GM12878 (cell line): ENCODE results near the gene DDHD1. TPM values are rescaled to one million over a fixed set of nuclear protein-coding genes. Genes with fewer than 3 reads are reported as not detected.

Experiments
- ATAC-seq: fragments of 200-7000 bp; cut with Tn5 transposase; 3 replicates; pipeline ENCODE4 v1.9.1; 2020; ENCODE audit warnings: mild to moderate bottlenecking, moderate library complexity
- BruUV-seq: library from RNA; stranded (reverse); fragments of 400-500 nt; replicated peaks from 2 replicates; lab custom pipeline; 2021; lab: Mats Ljungman, UMichigan
- CTCF ChIA-PET: fragments of 300-600 bp; sonication (Branson Sonifier 250); formaldehyde crosslinking; extraction: SDS; loops from one replicate; lab custom pipeline; 2021; ENCODE audit warnings: inconsistent platforms; lab: Yijun Ruan, JAX
- POLR2A ChIA-PET: fragments of 350-600 bp; formaldehyde crosslinking; extraction: SDS; loops from one replicate; lab custom pipeline; 2021; ENCODE audit warnings: inconsistent platforms; lab: Charles Lee
- RAD21 ChIA-PET: fragments of 300-600 bp; sonication (Branson Sonifier 250); formaldehyde crosslinking; loops from one replicate; lab custom pipeline; 2023; ENCODE audit warnings: antibody characterized with exemption; ENCODE audit not compliant: unreplicated experiment; lab: Charles Lee
- SMC1A ChIA-PET: fragments of 300-600 bp; sonication (Branson Sonifier 250); formaldehyde crosslinking; loops from one replicate; lab custom pipeline; 2023; ENCODE audit not compliant: unreplicated experiment, uncharacterized antibody; lab: Charles Lee
- DNase-seq: peaks from one replicate; pipeline ENCODE4 v3.0.0-alpha.2; 2011; ENCODE audit warnings: low read depth, low spot score
- FAIRE-seq: peaks from 3 replicates; lab custom pipeline; 2011; peaks lifted over from hg19 to GRCh38; lab: Jason Lieb, UNC
- H2AFZ ChIP-seq: 2 replicates; pipeline ENCODE4 v1.6.0; 2011; ENCODE audit warnings: low read depth, low read length, control low read depth; ENCODE audit not compliant: control insufficient read depth
- H3K27ac ChIP-seq: 2 replicates; pipeline ENCODE4 v1.5.1; 2011; ENCODE audit warnings: control low read depth; ENCODE audit not compliant: control insufficient read depth, insufficient read depth
- H3K27me3 ChIP-seq, 2 experiments: replicated peaks in 1 of 2; 2 replicates each; pipeline versions ENCODE4 v1.6.0 to v1.6.1; 2011; ENCODE audit warnings: low read length in 1 of 2; ENCODE audit not compliant: control insufficient read depth in 2 of 2, insufficient read depth in 2 of 2
- H3K36me3 ChIP-seq, 2 experiments: 2 replicates each; pipeline ENCODE4 v1.5.1; 2011; ENCODE audit warnings: low read length in 1 of 2; ENCODE audit not compliant: control insufficient read depth in 2 of 2, insufficient read depth in 2 of 2
- H3K4me1 ChIP-seq: 2 replicates; pipeline ENCODE4 v1.6.1; 2011; ENCODE audit warnings: mild to moderate bottlenecking, low read length, moderate library complexity, mixed read lengths; ENCODE audit not compliant: control insufficient read depth, insufficient read depth
- H3K4me2 ChIP-seq: 2 replicates; pipeline ENCODE4 v1.6.0; 2011; ENCODE audit warnings: control low read depth; ENCODE audit not compliant: control insufficient read depth, insufficient read depth
- H3K4me3 ChIP-seq: fragments of 200-600 bp; sonication (generic); 2 replicates; pipeline ENCODE4 v1.5.1; 2016
- H3K79me2 ChIP-seq: 2 replicates; pipeline ENCODE4 v1.6.0; 2011; ENCODE audit warnings: low read length; ENCODE audit not compliant: control insufficient read depth, insufficient read depth
- H3K9ac ChIP-seq: 2 replicates; pipeline ENCODE4 v1.8.0; 2011; ENCODE audit warnings: low read length, control low read depth, mixed read lengths; ENCODE audit not compliant: control insufficient read depth, insufficient read depth
- H3K9me3 ChIP-seq: replicated peaks from 3 replicates; pipeline ENCODE4 v1.5.1; 2011; ENCODE audit warnings: mild to moderate bottlenecking, low read length; ENCODE audit not compliant: control insufficient read depth, insufficient read depth
- H4K20me1 ChIP-seq: 2 replicates; pipeline ENCODE4 v1.6.0; 2011; ENCODE audit not compliant: control insufficient read depth, insufficient read depth
- ATF7 ChIP-seq: fragments of 450-650 bp; IDR thresholded peaks from 2 replicates; pipeline ENCODE4 v1.6.1; 2016; ENCODE audit warnings: low read depth, mild to moderate bottlenecking
- CBX3 ChIP-seq: fragments of 200-600 bp; sonication (generic); IDR thresholded peaks from 2 replicates; pipeline ENCODE4 v1.6.1; 2016; ENCODE audit warnings: low read depth, borderline replicate concordance
- CHD4 ChIP-seq: fragments of 200-600 bp; sonication (generic); IDR thresholded peaks from 2 replicates; pipeline ENCODE4 v1.6.1; 2016; ENCODE audit warnings: mild to moderate bottlenecking
- EED ChIP-seq: sonication (generic); IDR thresholded peaks from 2 replicates; pipeline ENCODE4 v1.6.1; 2016; ENCODE audit warnings: antibody characterized with exemption, low read depth
- EGR1 ChIP-seq, 2 experiments: IDR thresholded peaks; 1 replicate in 1 of 2; 2 replicates in 1 of 2; pipeline ENCODE4 v1.6.1; 2011 to 2012; ENCODE audit warnings: low read depth in 2 of 2, low read length in 2 of 2, borderline replicate concordance in 1 of 2, mild to moderate bottlenecking in 1 of 2, moderate library complexity in 1 of 2
- ELK1 ChIP-seq: IDR thresholded peaks from 2 replicates; pipeline ENCODE4 v1.6.1; 2012; ENCODE audit warnings: low read depth, low read length, improper control_type of control experiment
- EZH2 ChIP-seq: IDR thresholded peaks from 2 replicates; pipeline ENCODE4 v1.6.1; 2012; ENCODE audit warnings: low read depth, mild to moderate bottlenecking, control low read depth, inconsistent platforms, low read length, borderline replicate concordance; ENCODE audit not compliant: control insufficient read depth
- NBN ChIP-seq: fragments of 450-650 bp; IDR thresholded peaks from 2 replicates; pipeline ENCODE4 v1.6.1; 2016
- PML ChIP-seq: IDR thresholded peaks from 2 replicates; pipeline ENCODE4 v1.6.1; 2012; ENCODE audit warnings: low read length, inconsistent platforms
- POLR2A ChIP-seq: IDR thresholded peaks from 2 replicates; pipeline ENCODE4 v1.6.1; 2011; ENCODE audit warnings: low read depth, mild to moderate bottlenecking, low read length
- RAD21 ChIP-seq: IDR thresholded peaks from 2 replicates; pipeline ENCODE4 v1.6.1; 2011; ENCODE audit warnings: mild to moderate bottlenecking, low read depth, low read length, moderate library complexity; ENCODE audit not compliant: insufficient read depth
- RELB ChIP-seq: fragments of 450-650 bp; IDR thresholded peaks from 2 replicates; pipeline ENCODE4 v1.6.1; 2017; ENCODE audit warnings: low read depth, mild to moderate bottlenecking, moderate library complexity
- RFX5 ChIP-seq: IDR thresholded peaks from 2 replicates; pipeline ENCODE4 v1.6.1; 2011; ENCODE audit warnings: low read depth, low read length, improper control_type of control experiment
- SP1 ChIP-seq: IDR thresholded peaks from one replicate; pipeline ENCODE4 v1.6.1; 2011; ENCODE audit warnings: low read depth, low read length
- TBL1XR1 ChIP-seq: IDR thresholded peaks from 2 replicates; pipeline ENCODE4 v1.6.1; 2012; ENCODE audit warnings: low read depth, low read length, improper control_type of control experiment
- TCF3 ChIP-seq: IDR thresholded peaks from 2 replicates; pipeline ENCODE4 v1.6.1; 2012; ENCODE audit warnings: low read depth, mild to moderate bottlenecking, low read length, borderline replicate concordance; ENCODE audit not compliant: insufficient read depth
- ZBTB40 ChIP-seq: fragments of 450-650 bp; IDR thresholded peaks from 2 replicates; pipeline ENCODE4 v1.6.1; 2016; ENCODE audit warnings: mild to moderate bottlenecking, moderate library complexity, borderline replicate concordance
- ZNF622 ChIP-seq: fragments of 450-650 bp; IDR thresholded peaks from 2 replicates; pipeline ENCODE4 v1.6.1; 2017; ENCODE audit warnings: mild to moderate bottlenecking, inconsistent platforms
- ZSCAN29 ChIP-seq: fragments of 450-650 bp; IDR thresholded peaks from 2 replicates; pipeline ENCODE4 v1.6.1; 2017; ENCODE audit warnings: mild to moderate bottlenecking, moderate library complexity
- WGBS: methylation state at CpG from one replicate; pipeline ENCODE4 v1.1.6; 2016; ENCODE audit warnings: low lambda C conversion rate; ENCODE audit not compliant: insufficient replicate concordance, insufficient coverage; ENCODE audit errors: missing lambda C conversion rate; 5-methylcytosine and 5-hydroxymethylcytosine counted together
- in situ Hi-C: fragments of 300-500 bp; cut with MboI; formaldehyde crosslinking; loops from 9 replicates; pipeline ENCODE4 v1.14.3; 2018; ENCODE audit warnings: mixed read lengths
- intact Hi-C: fragments of 100-400 bp; cut with micrococcal nuclease; formaldehyde crosslinking; loops from one replicate; pipeline ENCODE4 v1.14.2; 2022; ENCODE audit not compliant: unreplicated experiment
- polyA plus RNA-seq, 11 experiments: library from polyadenylated mRNA; depleted of rRNA in 4 of 11; unstranded in 6 of 11; stranded (reverse) in 5 of 11; fragments of >200 nt; fragmentation: Nextera tagmentation in 4 of 11; fragmentation: Illumina TruSeq in 1 of 11; extraction: Ambion mirVana in 4 of 11; extraction: Trizol in 1 of 11; gene quantifications; 1 replicate in 1 of 11; 2 replicates in 10 of 11; pipeline versions ENCODE4 v1.2.1 to v1.2.3, GENCODE V29; 2011 to 2016; ENCODE audit warnings: inconsistent platforms in 2 of 11, missing spikeins in 2 of 11, low read depth in 1 of 11
- total RNA-seq, 4 experiments: library from RNA; depleted of rRNA in 3 of 4; stranded (reverse); fragments of >200 nt in 3 of 4; fragmentation: Illumina TruSeq in 1 of 4; extraction: Trizol in 1 of 4; gene quantifications; 2 replicates each; pipeline versions ENCODE4 v1.2.1 to v1.2.3, GENCODE V29; 2013 to 2021

DDHD1 gene
- total and polyA plus RNA-seq, 10 of the 15 experiments (the other 5 are each of a cell fraction or from before 2014, with no cell fraction given) = 7.7 to 52.3 (median 28.5) TPM

GRCh38 chr14:53161758-53162435 lies 8.8 kb upstream of the DDHD1 start:
- in situ Hi-C loops = no loop called here
- DNase-seq = no peak
- H3K27me3 ChIP-seq = no peaks in the 10 kb centered on the region
- peak; percentile 57 for ATAC-seq
- H3K9ac ChIP-seq = no peak overlapping the region
- H3K9me3 ChIP-seq = no peaks in the 10 kb centered on the region; the same call in 2 of the 3 replicates
- intact Hi-C loops = no loop called here
- POLR2A ChIA-PET = interaction anchor here (0.6 to 1.6 kb wide), 3 partner anchors 9 to 26 kb away, joined by 3 to 13 read pairs (median 4); partner anchors contain the start of gene DDHD1
- peaks cover 5% of the 10 kb centered on the region; the same call in 1 of the 2 replicates for H3K4me1 ChIP-seq
- CTCF ChIA-PET = interaction anchor here (0.8 to 2.9 kb wide), 4 partner anchors 10 to 134 kb away, joined by 3 to 11 read pairs (median 5); no protein-coding TSS in a partner anchor
- no peaks in the 10 kb centered on the region for H3K36me3 ChIP-seq
- no TSS peak for BruUV-seq
- no peaks in the 10 kb centered on the region for H3K79me2 ChIP-seq
- H4K20me1 ChIP-seq = no peaks in the 10 kb centered on the region
- H3K4me2 ChIP-seq = no peak overlapping the region
- WGBS = 69% methylated on average over 2 of the region's 2 CpGs
- H3K27ac ChIP-seq = no peak overlapping the region
- RAD21 ChIA-PET = interaction anchor here (1.6 to 2.0 kb wide), 3 partner anchors 10 to 53 kb away, joined by 8 to 14 read pairs (median 11); partner anchors contain the start of gene DDHD1
- SMC1A ChIA-PET = interaction anchor here (0.8 to 1.6 kb wide), 7 partner anchors 9 to 239 kb away, joined by 3 to 5 read pairs (median 4); partner anchors contain the start of gene DDHD1
- no peak overlapping the region for H2AFZ ChIP-seq
- no peak for FAIRE-seq
- H3K4me3 ChIP-seq = no peak overlapping the region
- TF ChIP-seq CHD4 (no peak), TBL1XR1 (no peak), ELK1 (no peak), ZSCAN29 (no peak), RAD21 (no peak), PML (peak; percentile 45; the same call in 1 of the 2 replicates), RELB (no peak; the same call in 1 of the 2 replicates), NBN (no peak), SP1 (no peak), EGR1 (IDR thresholded peaks at IDR 0.05; ENCODE audit: borderline replicate concordance in 1 of 2, low read depth in 2 of 2, low read length in 2 of 2) (no peak), TCF3 (no peak), EZH2 (no peak), EED (no peak), POLR2A (no peak), ZBTB40 (no peak), CBX3 (no peak), ATF7 (peak; percentile 88), RFX5 (no peak), ZNF622 (no peak)
